ENCODE measurements around the gene SLC39A11. TPM values are rescaled to one million over a fixed set of nuclear protein-coding genes. Genes with fewer than 3 reads are reported as not detected.

Gene SLC39A11
- polyA plus RNA-seq, 12 donors, result 7.7 to 12.9 (median 9.9) TPM; not detected in 1

- no peak for DNase-seq
These were observed 114.6 kb downstream of the SLC39A11 start for GRCh38 chr17:72977771-72978417.

DNA sequence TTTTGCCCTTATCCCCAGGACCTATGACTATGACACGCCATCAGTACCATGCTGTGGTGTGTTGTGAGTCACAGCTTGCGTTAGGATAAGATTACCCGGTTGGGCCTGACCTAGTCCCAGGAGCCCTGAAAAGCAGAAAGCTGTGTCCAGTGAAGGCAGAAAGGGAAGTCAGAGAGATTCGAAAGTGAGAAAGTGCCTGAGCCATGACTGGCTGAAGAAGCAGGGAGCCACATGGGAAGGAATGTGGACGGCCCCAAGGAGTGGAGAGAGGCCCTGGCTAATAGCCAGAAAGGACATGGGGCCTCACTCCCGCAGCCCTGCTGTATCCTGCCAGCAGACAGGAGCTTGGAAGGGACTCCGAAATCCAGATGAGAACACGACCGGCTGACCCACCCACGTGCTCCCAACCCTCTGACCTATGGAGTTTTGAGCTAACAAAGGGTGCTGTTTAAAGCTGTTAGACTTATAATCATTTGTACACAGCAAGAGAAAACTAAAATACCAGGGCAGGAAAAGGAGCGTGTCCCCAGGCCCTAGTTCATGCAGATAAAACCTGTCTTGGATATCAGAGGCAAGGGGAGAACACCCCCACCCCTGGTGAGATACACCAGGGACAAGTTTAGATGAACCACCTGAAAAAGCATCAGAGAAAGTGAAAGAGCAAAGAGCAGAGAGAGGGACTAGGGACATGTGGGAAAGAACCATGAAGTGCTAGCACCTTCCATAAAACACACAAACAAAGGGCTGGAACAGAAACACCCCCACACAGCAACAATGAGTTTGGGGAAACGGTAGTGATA is 115.3 kb downstream of the SLC39A11 start:
- peak; percentile 42 for DNase-seq

GRCh38 chr17:72975509-72975908 is 117.0 kb downstream of the SLC39A11 start:
- DNase-seq, result no peak

DNA sequence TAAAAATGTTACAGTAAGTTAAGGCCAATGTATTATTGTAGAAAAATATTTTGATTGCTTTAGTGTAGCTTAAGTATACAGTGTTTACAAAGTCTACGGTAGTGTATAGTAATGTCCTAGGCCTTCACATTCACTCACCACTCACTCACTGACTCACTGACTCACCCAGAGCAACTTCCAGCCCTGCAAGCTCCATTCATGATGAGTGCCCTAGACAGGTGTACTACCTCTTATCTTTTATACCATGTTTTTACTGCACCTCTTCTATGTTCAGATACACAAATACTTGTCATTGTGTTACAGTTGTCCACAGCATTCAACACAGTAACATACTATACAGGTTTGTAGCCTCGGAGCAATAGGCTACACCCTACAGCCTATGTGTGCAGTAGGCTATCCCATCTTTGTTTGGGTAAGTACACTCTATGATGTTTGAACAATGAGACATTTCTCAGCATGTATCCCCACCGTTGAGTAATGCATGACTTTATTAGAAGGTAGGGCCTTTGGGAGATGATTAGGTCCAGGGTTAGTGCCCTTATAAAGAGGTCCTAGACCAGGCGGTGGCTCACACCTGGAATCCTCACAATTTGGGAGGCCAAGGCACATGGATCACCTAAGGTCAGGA is 117.8 kb downstream of the SLC39A11 start:
- no peak for DNase-seq

GRCh38 chr17:72972263-72972951 is 120.1 kb downstream of the SLC39A11 start:
- DNase-seq, result no peak

DNA sequence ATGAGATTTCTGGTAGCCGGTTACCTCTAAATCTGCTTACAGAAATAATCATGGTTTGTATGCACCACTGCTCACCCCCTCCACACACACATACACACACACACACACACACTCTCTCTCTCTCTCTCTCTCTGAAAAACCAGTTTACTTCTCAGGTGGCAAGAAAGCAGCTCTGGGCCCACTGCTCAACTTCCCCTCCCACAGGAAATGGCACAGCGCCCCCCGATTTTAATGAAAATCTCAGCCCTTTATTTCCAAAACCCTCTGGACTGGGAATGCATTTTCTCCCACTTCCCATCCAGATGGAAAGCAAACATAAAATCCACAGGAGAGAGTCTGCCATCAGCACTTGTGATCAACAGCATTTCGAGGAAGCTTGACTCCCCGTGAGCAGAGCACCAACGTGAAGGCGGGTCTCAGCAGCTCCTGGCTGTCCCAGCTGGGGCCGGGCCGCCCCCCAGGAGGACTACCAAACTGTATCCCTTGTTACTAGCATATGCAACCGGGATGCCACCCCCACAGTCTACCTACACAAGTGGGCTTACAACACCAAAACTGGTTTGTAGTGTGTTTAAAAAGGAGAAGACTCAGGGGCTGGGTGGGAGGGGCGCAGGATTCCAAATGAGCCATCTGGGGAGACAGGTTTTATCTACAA is 121.1 kb downstream of the SLC39A11 start:
- DNase-seq, result no peak

DNA sequence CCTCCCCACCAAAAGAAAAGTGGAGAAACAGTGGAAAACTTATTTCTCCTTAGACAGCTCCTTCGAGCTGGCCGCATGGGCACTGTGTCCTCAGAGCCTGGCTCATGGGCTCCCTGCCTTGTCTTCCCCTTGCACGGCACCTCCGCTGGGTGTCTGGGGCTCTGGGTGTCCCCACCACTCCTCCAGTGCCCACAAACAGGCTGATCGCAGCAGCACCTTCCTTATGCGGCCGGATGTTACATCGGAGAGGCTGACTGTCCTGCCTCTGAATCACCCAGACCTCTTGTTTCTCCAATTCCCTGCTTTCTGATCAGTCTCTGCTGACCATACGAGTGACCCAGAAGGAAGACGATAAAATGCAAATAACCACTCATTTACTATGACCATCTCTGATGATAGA is 121.7 kb downstream of the SLC39A11 start:
- no peak for DNase-seq

DNA sequence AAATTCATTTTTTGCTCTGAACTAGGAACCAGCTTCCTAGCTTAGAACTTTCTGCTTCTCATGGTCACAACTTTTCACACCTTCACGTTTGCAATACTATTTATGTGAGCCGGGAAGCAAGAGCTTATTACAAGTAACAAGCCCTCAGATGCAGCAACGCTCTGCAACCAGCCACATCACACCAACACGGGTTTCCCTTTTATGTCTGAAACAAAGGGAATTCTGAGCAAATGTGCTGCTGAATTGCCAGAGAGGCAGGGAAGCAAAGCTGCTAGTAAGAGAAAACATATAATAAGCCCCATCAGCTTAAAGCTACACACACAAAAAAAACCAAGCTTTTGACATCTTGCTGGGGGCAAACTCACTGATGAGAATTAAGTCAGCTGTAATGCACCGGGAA is 122.2 kb downstream of the SLC39A11 start:
- no peak for DNase-seq

DNA sequence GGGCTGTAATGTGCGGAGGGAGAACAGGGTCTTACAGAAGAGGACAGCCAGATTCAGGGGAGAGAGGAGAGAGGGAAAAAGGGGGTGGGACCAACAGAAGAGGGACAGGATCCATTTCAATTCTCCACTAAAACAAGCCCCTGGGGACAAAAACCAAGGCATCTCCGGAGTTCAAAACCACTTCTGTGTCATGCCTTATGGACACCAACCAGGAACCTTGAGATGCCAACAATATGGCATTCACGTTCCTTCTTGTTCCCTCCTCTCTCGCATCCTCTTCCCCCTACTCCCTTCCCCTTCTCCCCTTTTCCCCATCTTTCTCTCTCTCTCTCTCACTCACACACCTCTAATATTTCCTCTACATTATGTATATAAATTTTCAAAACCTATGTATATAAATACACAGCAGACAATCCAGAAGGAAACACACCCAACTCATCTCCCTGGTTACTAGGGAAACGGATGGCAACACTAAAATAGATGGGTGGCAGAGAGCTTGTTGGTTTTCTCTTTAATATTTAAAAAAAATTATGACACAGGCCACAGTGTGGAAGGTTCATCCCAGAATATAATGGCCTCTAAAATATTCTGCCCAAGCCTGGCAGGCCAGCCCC is 123.1 kb downstream of the SLC39A11 start:
- no peak for DNase-seq

DNA sequence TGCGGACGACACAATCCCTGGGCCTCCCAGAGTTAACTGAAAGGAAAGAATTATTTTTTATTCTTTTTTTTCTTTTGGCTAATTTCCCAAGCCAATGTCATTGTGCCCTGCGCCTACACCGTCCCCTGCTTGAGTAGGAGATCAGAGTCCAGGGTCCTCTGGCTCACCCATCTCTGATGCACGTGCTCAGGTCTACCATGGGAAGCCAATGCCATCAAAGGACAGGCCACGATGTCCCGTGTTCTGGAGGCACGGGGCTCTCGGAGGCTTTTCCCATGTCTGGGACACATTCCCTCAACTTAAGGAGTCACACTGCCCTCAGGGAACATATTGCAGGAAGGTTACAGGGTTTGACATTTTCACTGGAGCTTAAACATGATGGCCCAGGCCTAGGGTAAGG is 123.7 kb downstream of the SLC39A11 start:
- DNase-seq, result no peak

- no peak for DNase-seq
These were observed 124.4 kb downstream of the SLC39A11 start for GRCh38 chr17:72967977-72968585.

GRCh38 chr17:72967277-72967970 is 125.1 kb downstream of the SLC39A11 start:
- no peak for DNase-seq

DNA sequence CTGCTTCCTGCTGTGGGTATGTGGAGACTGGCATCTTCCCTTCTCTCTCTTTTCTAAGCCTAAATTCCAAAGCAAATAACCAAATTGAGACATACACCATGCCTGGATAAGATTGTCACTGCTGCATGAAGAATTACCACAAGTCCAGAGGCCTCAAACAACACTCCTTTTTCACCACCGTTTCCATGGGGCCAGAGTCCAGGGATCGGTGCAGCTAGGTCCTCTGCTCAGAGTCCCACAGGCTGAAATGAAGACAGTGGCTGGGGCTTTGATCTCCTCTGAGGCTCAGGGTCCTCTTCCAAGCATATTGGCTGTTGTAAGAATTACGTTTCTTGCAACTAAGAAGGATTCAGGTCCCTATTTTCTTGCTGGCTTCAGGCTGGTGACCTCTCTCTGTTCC is 130.4 kb downstream of the SLC39A11 start:
- DNase-seq, result no peak

- DNase-seq, result no peak
These were observed 136.9 kb downstream of the SLC39A11 start for GRCh38 chr17:72955391-72956140.

DNA sequence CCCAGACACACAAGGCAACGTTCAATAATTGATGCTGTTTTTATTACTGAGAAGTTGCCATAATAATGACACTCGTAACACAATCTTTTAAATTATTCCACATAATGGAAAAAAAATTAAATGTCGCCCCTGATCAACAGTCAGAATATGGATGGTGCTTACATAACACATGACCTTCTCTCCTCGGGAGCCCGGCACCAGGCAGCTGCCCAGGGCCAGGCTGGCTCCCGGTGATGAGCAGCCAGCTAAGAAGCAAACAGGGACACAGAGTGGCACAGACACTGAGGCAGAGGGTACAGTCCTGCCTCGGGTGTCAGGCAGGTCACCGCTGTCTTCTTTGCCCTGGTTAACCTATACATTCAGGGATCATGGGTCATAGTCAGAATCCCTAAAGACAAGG is 137.9 kb downstream of the SLC39A11 start:
- no peak for DNase-seq

GRCh38 chr17:72953621-72954020 is 138.9 kb downstream of the SLC39A11 start:
- no peak for DNase-seq

DNA sequence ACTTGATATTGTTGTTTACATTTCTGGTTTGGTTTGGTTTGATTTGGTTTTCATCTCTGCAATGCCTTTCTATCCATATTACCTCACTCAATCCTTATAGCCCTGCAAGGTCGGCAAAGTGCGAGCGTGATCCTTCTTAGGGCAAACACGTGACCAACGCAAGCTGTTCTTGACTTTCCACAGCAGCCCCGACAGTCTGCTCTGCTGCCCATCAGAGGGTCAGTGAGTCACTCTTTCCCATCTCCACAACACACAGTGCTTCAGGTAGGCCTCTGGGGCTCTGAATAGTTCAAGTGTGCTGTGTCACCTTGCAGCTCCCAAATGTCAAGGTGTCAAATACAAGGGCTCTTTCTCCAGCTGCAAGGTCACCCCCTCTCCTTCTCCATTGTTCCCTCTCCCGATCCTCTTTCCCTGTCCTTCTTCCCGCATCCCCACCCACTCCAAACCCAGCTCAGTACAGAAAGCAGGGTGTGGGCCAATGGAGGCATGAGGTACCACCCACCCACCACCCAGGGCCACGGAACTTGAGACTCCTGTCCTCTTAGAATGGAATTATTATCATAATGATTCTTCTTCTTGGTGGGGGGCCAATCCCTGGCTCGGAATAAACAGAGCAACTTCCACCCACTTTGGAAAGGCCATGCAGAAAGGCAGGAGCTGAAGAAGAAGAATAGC is 139.7 kb downstream of the SLC39A11 start:
- DNase-seq, result no peak

DNA sequence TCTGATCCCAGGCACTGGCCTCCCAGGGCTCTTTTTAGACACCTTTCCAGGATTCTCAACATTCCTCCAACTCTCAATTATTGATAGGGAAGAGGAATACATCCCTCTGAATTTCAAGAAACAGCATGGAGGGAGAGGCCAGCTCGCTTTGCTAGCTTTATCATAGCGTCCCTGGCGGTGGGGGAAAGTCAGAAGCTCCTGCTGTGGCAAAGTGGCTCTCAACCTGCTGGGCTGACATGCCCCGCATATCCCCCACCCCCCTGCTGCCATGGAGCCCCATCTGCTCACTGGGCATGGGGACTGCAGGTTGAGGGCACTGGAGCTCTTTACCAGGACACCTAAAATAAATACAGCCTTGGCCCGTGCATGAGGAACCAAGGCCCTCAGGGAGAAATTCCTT is 140.3 kb downstream of the SLC39A11 start:
- DNase-seq, result no peak

All from muscle of arm (tissue), 12 donors.